K562 (cell line): ENCODE results near the gene ZNF213. TPM values are rescaled to one million over a fixed set of nuclear protein-coding genes. Genes with fewer than 3 reads are reported as not detected.

ENCODE experiments used
- CCAR2 ChIP-seq: fragments of 200-400 bp; formaldehyde crosslinking; IDR thresholded peaks from 2 replicates; pipeline ENCODE4 v1.6.1; 2017; ENCODE audit warnings: mild to moderate bottlenecking, low read depth, low read length
- DEAF1 ChIP-seq: fragments of 450-650 bp; formaldehyde crosslinking; IDR thresholded peaks from 2 replicates; pipeline ENCODE4 v1.4.0; 2020; ENCODE audit warnings: mild to moderate bottlenecking, moderate library complexity
- DMBX1 ChIP-seq: fragments of 250-450 bp; sonication (Bioruptor Pico); IDR thresholded peaks from 2 replicates; pipeline ENCODE4 v1.8.0; 2022; ENCODE audit warnings: inconsistent platforms, mild to moderate bottlenecking, moderate library complexity, borderline replicate concordance
- DPF2 ChIP-seq: fragments of 450-650 bp; IDR thresholded peaks from 2 replicates; pipeline ENCODE4 v1.6.1; 2016
- ELF2 ChIP-seq: fragments of 250-450 bp; sonication (Bioruptor Pico); IDR thresholded peaks from 2 replicates; pipeline ENCODE4 v1.5.0; 2021; ENCODE audit warnings: mild to moderate bottlenecking
- EP300 ChIP-seq: IDR thresholded peaks from 2 replicates; pipeline ENCODE4 v1.6.1; 2012; ENCODE audit warnings: low read length, improper control_type of control experiment
- EP400 ChIP-seq: fragments of 450-650 bp; IDR thresholded peaks from 2 replicates; pipeline ENCODE4 v1.6.1; 2017; ENCODE audit warnings: antibody characterized with exemption, mild to moderate bottlenecking, moderate library complexity
- FUS ChIP-seq: fragments of 200-400 bp; formaldehyde crosslinking; optimal IDR thresholded peaks from 2 replicates; pipeline ENCODE3; 2017; ENCODE audit warnings: low read depth, low read length
- HMG20B ChIP-seq: fragments of 250-450 bp; sonication (Bioruptor Pico); IDR thresholded peaks from 2 replicates; pipeline ENCODE4 v1.5.0; 2021; ENCODE audit warnings: mild to moderate bottlenecking
- ILK ChIP-seq: fragments of 450-650 bp; IDR thresholded peaks from 2 replicates; pipeline ENCODE4 v1.6.1; 2016; ENCODE audit warnings: missing genetic modification characterization, low read depth, mild to moderate bottlenecking, missing compliant biosample characterization, moderate library complexity, borderline replicate concordance
- KAT2B ChIP-seq: IDR thresholded peaks from one replicate; pipeline ENCODE4 v1.6.1; 2012; ENCODE audit warnings: low read depth, mild to moderate bottlenecking, control low read depth, inconsistent platforms, low read length, moderate library complexity
- MXI1 ChIP-seq: IDR thresholded peaks from 2 replicates; pipeline ENCODE4 v1.6.1; 2011; ENCODE audit warnings: low read depth, mild to moderate bottlenecking, improper control_type of control experiment, low read length
- NR2C1 ChIP-seq, 2 experiments: fragments of 450-650 bp; IDR thresholded peaks; 2 replicates each; pipeline ENCODE4 v1.6.1; 2017; ENCODE audit warnings: mild to moderate bottlenecking in 2 of 2, antibody characterized with exemption in 1 of 2, inconsistent platforms in 1 of 2, missing compliant biosample characterization in 1 of 2, missing genetic modification characterization in 1 of 2
- PHF8 ChIP-seq: fragments of 200-600 bp; sonication (generic); IDR thresholded peaks from 2 replicates; pipeline ENCODE4 v1.6.1; 2012; ENCODE audit warnings: mixed run types, mild to moderate bottlenecking, inconsistent platforms, low read length, moderate library complexity, borderline replicate concordance
- PRPF4 ChIP-seq: fragments of 200-400 bp; formaldehyde crosslinking; IDR thresholded peaks from one replicate; pipeline ENCODE4 v1.6.1; 2017; ENCODE audit warnings: low read length, low read depth, mild to moderate bottlenecking; ENCODE audit not compliant: insufficient read depth, poor library complexity, severe bottlenecking
- SAP30 ChIP-seq: fragments of 200-600 bp; sonication (generic); IDR thresholded peaks from 2 replicates; pipeline ENCODE4 v1.6.1; 2012; ENCODE audit warnings: borderline replicate concordance, low read depth, mild to moderate bottlenecking, moderate library complexity, low read length, control low read depth, inconsistent platforms; ENCODE audit not compliant: insufficient read depth, poor library complexity, severe bottlenecking
- SNRNP70 ChIP-seq: fragments of 200-400 bp; formaldehyde crosslinking; optimal IDR thresholded peaks from 2 replicates; pipeline ENCODE3; 2017; ENCODE audit warnings: low read depth, low read length
- SRF ChIP-seq, 2 experiments: fragments of 250-450, 450-650 bp in 1 of 2; sonication (Bioruptor Pico) in 1 of 2; sonication (generic) in 1 of 2; formaldehyde crosslinking; IDR thresholded peaks; 2 replicates each; pipeline versions ENCODE4 v1.5.0 to v1.5.1; 2020 to 2022; ENCODE audit warnings: mild to moderate bottlenecking in 1 of 2, missing genetic modification reagents in 1 of 2
- SRSF7 ChIP-seq: fragments of 200-400 bp; formaldehyde crosslinking; optimal IDR thresholded peaks from 2 replicates; pipeline ENCODE3; 2017; ENCODE audit warnings: mild to moderate bottlenecking, low read depth, low read length
- SUPT5H ChIP-seq: fragments of 450-650 bp; IDR thresholded peaks from 2 replicates; pipeline ENCODE4 v1.6.1; 2016
- TCF3 ChIP-seq: sonication (generic); formaldehyde crosslinking; IDR thresholded peaks from 2 replicates; pipeline ENCODE4 v1.4.0; 2020; ENCODE audit warnings: mild to moderate bottlenecking, missing genetic modification reagents
- TEAD1 ChIP-seq, 2 experiments: fragments of 450-650 bp in 1 of 2; sonication (generic) in 1 of 2; formaldehyde crosslinking; IDR thresholded peaks; 2 replicates each; pipeline versions ENCODE4 v1.4.0 to v1.8.0; 2020 to 2022; ENCODE audit warnings: mild to moderate bottlenecking in 2 of 2, missing genetic modification reagents in 1 of 2
- XRCC5 ChIP-seq: fragments of 200-400 bp; formaldehyde crosslinking; IDR thresholded peaks from 2 replicates; pipeline ENCODE4 v1.6.1; 2017; ENCODE audit warnings: low read depth, mild to moderate bottlenecking, low read length
- ZBTB9 ChIP-seq: fragments of 450-650 bp; formaldehyde crosslinking; IDR thresholded peaks from 2 replicates; pipeline ENCODE4 v1.4.0; 2020; ENCODE audit warnings: mild to moderate bottlenecking, moderate library complexity
- ZNF41 ChIP-seq: fragments of 250-450 bp; sonication (Bioruptor Pico); conservative IDR thresholded peaks from 2 replicates; pipeline ENCODE4 v1.4.0; 2020; ENCODE audit warnings: mild to moderate bottlenecking
- ZNF57 ChIP-seq: fragments of 450-650 bp; formaldehyde crosslinking; IDR thresholded peaks from 2 replicates; pipeline ENCODE4 v1.4.0; 2020; ENCODE audit warnings: mild to moderate bottlenecking, moderate library complexity
- ZNF717 ChIP-seq: fragments of 250-450 bp; sonication (Bioruptor Pico); IDR thresholded peaks from 2 replicates; pipeline ENCODE4 v1.5.0; 2021
- ZSCAN32 ChIP-seq: fragments of 450-650 bp; formaldehyde crosslinking; IDR thresholded peaks from 2 replicates; pipeline ENCODE4 v1.4.0; 2020; ENCODE audit warnings: mild to moderate bottlenecking, moderate library complexity
- polyA plus RNA-seq, 8 experiments: library from polyadenylated mRNA; depleted of rRNA in 4 of 8; stranded (reverse) in 5 of 8; unstranded in 3 of 8; fragments of >200 nt; fragmentation: Nextera tagmentation in 2 of 8; fragmentation: Illumina TruSeq in 1 of 8; extraction: Ambion mirVana in 2 of 8; extraction: Trizol in 1 of 8; gene quantifications; 2 replicates each; pipeline versions ENCODE4 v1.2.1 to v1.2.3, GENCODE V29; 2011 to 2014; ENCODE audit warnings: inconsistent platforms in 1 of 8, missing spikeins in 1 of 8
- total RNA-seq, 7 experiments: library from RNA; depleted of rRNA in 6 of 7; stranded (reverse); fragments of >200 nt in 6 of 7; fragmentation: Illumina TruSeq in 2 of 7; extraction: Trizol in 2 of 7; gene quantifications; 2 replicates each; pipeline versions ENCODE4 v1.2.1 to v1.2.3, GENCODE V29; 2011 to 2021; ENCODE audit warnings: low replicate concordance in 1 of 7

Gene ZNF213
- total and polyA plus RNA-seq, 9 of the 15 experiments (the other 6 are each of a cell fraction or from before 2014, with no cell fraction given): 0.49 to 10.0 (median 1.8) TPM

- TF ChIP-seq SRF (CRISPR knock-in tag; IDR thresholded peaks at IDR 0.05) (no peak), DMBX1 (CRISPR knock-in tag) (no peak), SNRNP70 (no peak), NR2C1 (IDR thresholded peaks at IDR 0.05) (no peak), NR2C1 (tag; IDR thresholded peaks at IDR 0.05) (no peak), FUS (no peak), KAT2B (no peak), ZNF41 (no peak), ELF2 (CRISPR knock-in tag) (no peak), PRPF4 (no peak), DEAF1 (0 out of 2 replicates have a peak, but pooled peaks have one; percentile 8), ZNF57 (CRISPR knock-in tag) (no peak), SUPT5H (no peak), EP400 (no peak), CCAR2 (no peak), TEAD1 (CRISPR knock-in tag; IDR thresholded peaks at IDR 0.05) (0 out of 4 replicates have a peak, but pooled peaks of 1 of the 2 experiments have one; percentile 49), XRCC5 (no peak), MXI1 (no peak), TCF3 (CRISPR knock-in tag) (no peak), DPF2 (no peak), EP300 (no peak), SRSF7 (no peak), ZSCAN32 (CRISPR knock-in tag) (no peak), PHF8 (peak; percentile 41; the same call in 1 of the 2 replicates), SAP30 (no peak), HMG20B (CRISPR knock-in tag) (no peak), ILK (tag) (no peak), ZBTB9 (CRISPR knock-in tag) (no peak), ZNF717 (CRISPR knock-in tag) (no peak)
These were observed 48.8 kb downstream of the ZNF213 start (continued) for GRCh38 chr16:3183445-3184139.
